GM18951 (cell line): ENCODE data around the gene NDUFS6.
A peak's percentile ranks its signal among the peaks of the same experiment; 100 is the strongest.
"Not testable (repeated sequence)": the region's sequence is repeated elsewhere in the genome, so short reads cannot be mapped to it uniquely, and the experiment has no call there.

Experiments used
- POLR2A ChIP-seq: IDR thresholded peaks from 4 replicates; pipeline ENCODE4 v1.6.1; 2011; ENCODE audit warnings: mild to moderate bottlenecking; ENCODE audit not compliant: insufficient read length, insufficient read depth; ENCODE audit errors: extremely low read depth
- in situ Hi-C: fragments of 300-500 bp; cut with MboI; formaldehyde crosslinking; loops from one replicate; pipeline ENCODE4 v1.12.0; 2022; ENCODE audit warnings: low sequenced_read_pairs, mixed read lengths, inconsistent platforms; ENCODE audit not compliant: unreplicated experiment

The NDUFS6 gene

GRCh38 chr5:1780614-1780930 lies 20.6 kb upstream of the NDUFS6 start:
- in situ Hi-C loops: no loop called here
- no peak for TF ChIP-seq POLR2A

GRCh38 chr5:1781107-1781506 lies 20.1 kb upstream of the NDUFS6 start:
- no peak for TF ChIP-seq POLR2A
- in situ Hi-C loops: no loop called here

GRCh38 chr5:1781726-1782384 lies 19.4 kb upstream of the NDUFS6 start:
- no peak for TF ChIP-seq POLR2A

GRCh38 chr5:1782385-1783215 lies 18.6 kb upstream of the NDUFS6 start:
- no peak for TF ChIP-seq POLR2A
- in situ Hi-C loops: no loop called here

More at GRCh38 chr5:1781726-1782384, 19.4 kb upstream of the NDUFS6 start:
- in situ Hi-C loops: no loop called here

- in situ Hi-C loops: no loop called here
- peak; percentile 19 for TF ChIP-seq POLR2A
These were observed 18.0 kb upstream of the NDUFS6 start for GRCh38 chr5:1783216-1783554.

- in situ Hi-C loops: no loop called here
- no peak for TF ChIP-seq POLR2A
These were observed 16.8 kb upstream of the NDUFS6 start for GRCh38 chr5:1784197-1785050.

GRCh38 chr5:1785062-1785461 lies 16.1 kb upstream of the NDUFS6 start:
- in situ Hi-C loops: no loop called here

GRCh38 chr5:1785984-1786383 lies 15.2 kb upstream of the NDUFS6 start:
- in situ Hi-C loops: no loop called here
- TF ChIP-seq POLR2A: no peak

More at GRCh38 chr5:1785062-1785461, 16.1 kb upstream of the NDUFS6 start:
- no peak for TF ChIP-seq POLR2A

- in situ Hi-C loops: no loop called here
These were observed 14.4 kb upstream of the NDUFS6 start for GRCh38 chr5:1786621-1787471.

GRCh38 chr5:1787472-1788047 lies 13.6 kb upstream of the NDUFS6 start:
- in situ Hi-C loops: no loop called here
- TF ChIP-seq POLR2A: no peak

More at GRCh38 chr5:1786621-1787471, 14.4 kb upstream of the NDUFS6 start:
- no peak for TF ChIP-seq POLR2A

- no peak for TF ChIP-seq POLR2A
- in situ Hi-C loops: no loop called here
These were observed 13.0 kb upstream of the NDUFS6 start for GRCh38 chr5:1788200-1788599.

- TF ChIP-seq POLR2A: no peak
- in situ Hi-C loops: no loop called here
These were observed 12.4 kb upstream of the NDUFS6 start for GRCh38 chr5:1788828-1789227.

- in situ Hi-C loops: not testable (repeated sequence)
These were observed 11.8 kb upstream of the NDUFS6 start for GRCh38 chr5:1789438-1789833.
